ENCODE data around the gene DPH7.

DPH7 gene

GRCh38 chr9:137530331-137530730, 48.4 kb downstream of the DPH7 start:
- Histone ChIP-seq H3K9ac (ENCODE audit: low read depth, low read length, poor library complexity, severe bottlenecking) (no peak overlapping the region), H3K4me1 (ENCODE audit: insufficient read depth, low read length, poor library complexity, severe bottlenecking) (peaks cover 14% of the 10 kb centered on the region), H3F3A (ENCODE audit: low read depth) (peaks cover 4% of the 10 kb centered on the region), H3K36me3 (ENCODE audit: insufficient read depth, low read length) (no peaks in the 10 kb centered on the region), H4K20me1 (ENCODE audit: insufficient read depth, low read length, poor library complexity, severe bottlenecking) (no peaks in the 10 kb centered on the region), H3K4me3 (ENCODE audit: low read length, poor library complexity, severe bottlenecking) (no peak overlapping the region), H2AFZ (ENCODE audit: low read length) (no peak overlapping the region), H3K9me2 (replicated peaks; ENCODE audit: low read depth, low read length) (no peaks in the 10 kb centered on the region), H3K27me3 (ENCODE audit: insufficient read depth, low read length, poor library complexity, severe bottlenecking) (no peaks in the 10 kb centered on the region), H3K4me2 (ENCODE audit: low read depth, low read length, poor library complexity, severe bottlenecking) (no peak overlapping the region), H3K79me2 (ENCODE audit: insufficient read depth, low read length) (no peaks in the 10 kb centered on the region), H3K9me3 (ENCODE audit: insufficient read depth, low read depth, low read length) (no peaks in the 10 kb centered on the region)
- TF ChIP-seq EZH2phosphoT487 (IDR thresholded peaks at IDR 0.05; ENCODE audit: borderline replicate concordance): no peak
- TF ChIP-seq, protein P1, sequence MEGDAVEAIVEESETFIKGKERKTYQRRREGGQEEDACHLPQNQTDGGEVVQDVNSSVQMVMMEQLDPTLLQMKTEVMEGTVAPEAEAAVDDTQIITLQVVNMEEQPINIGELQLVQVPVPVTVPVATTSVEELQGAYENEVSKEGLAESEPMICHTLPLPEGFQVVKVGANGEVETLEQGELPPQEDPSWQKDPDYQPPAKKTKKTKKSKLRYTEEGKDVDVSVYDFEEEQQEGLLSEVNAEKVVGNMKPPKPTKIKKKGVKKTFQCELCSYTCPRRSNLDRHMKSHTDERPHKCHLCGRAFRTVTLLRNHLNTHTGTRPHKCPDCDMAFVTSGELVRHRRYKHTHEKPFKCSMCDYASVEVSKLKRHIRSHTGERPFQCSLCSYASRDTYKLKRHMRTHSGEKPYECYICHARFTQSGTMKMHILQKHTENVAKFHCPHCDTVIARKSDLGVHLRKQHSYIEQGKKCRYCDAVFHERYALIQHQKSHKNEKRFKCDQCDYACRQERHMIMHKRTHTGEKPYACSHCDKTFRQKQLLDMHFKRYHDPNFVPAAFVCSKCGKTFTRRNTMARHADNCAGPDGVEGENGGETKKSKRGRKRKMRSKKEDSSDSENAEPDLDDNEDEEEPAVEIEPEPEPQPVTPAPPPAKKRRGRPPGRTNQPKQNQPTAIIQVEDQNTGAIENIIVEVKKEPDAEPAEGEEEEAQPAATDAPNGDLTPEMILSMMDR (conservative IDR thresholded peaks at IDR 0.05; ENCODE audit: low read length): no peak

GRCh38 chr9:137524981-137525317, 53.8 kb downstream of the DPH7 start:
- H3K36me3 ChIP-seq (ENCODE audit: insufficient read depth, low read length): no peaks in the 10 kb centered on the region
- H3K9me3 ChIP-seq (ENCODE audit: insufficient read depth, low read depth, low read length): no peaks in the 10 kb centered on the region
- no peak overlapping the region for H3K4me2 ChIP-seq (ENCODE audit: low read depth, low read length, poor library complexity, severe bottlenecking)
- H3F3A ChIP-seq (ENCODE audit: low read depth): no peaks in the 10 kb centered on the region
- no peaks in the 10 kb centered on the region for H3K9me2 ChIP-seq (replicated peaks; ENCODE audit: low read depth, low read length)
- no peaks in the 10 kb centered on the region for H4K20me1 ChIP-seq (ENCODE audit: insufficient read depth, low read length, poor library complexity, severe bottlenecking)
- TF ChIP-seq, protein P1 (conservative IDR thresholded peaks at IDR 0.05; ENCODE audit: low read length): no peak
- no peak for TF ChIP-seq EZH2phosphoT487 (IDR thresholded peaks at IDR 0.05; ENCODE audit: borderline replicate concordance)
- H3K4me3 ChIP-seq (ENCODE audit: low read length, poor library complexity, severe bottlenecking): no peak overlapping the region
- no peak overlapping the region for H2AFZ ChIP-seq (ENCODE audit: low read length)
- H3K79me2 ChIP-seq (ENCODE audit: insufficient read depth, low read length): no peaks in the 10 kb centered on the region
- no peak overlapping the region for H3K9ac ChIP-seq (ENCODE audit: low read depth, low read length, poor library complexity, severe bottlenecking)
- no peaks in the 10 kb centered on the region for H3K4me1 ChIP-seq (ENCODE audit: insufficient read depth, low read length, poor library complexity, severe bottlenecking)
- no peaks in the 10 kb centered on the region for H3K27me3 ChIP-seq (ENCODE audit: insufficient read depth, low read length, poor library complexity, severe bottlenecking)

- Histone ChIP-seq H3K9ac (ENCODE audit: low read depth, low read length, poor library complexity, severe bottlenecking) (no peak overlapping the region), H2AFZ (ENCODE audit: low read length) (no peak overlapping the region), H3K4me3 (ENCODE audit: low read length, poor library complexity, severe bottlenecking) (no peak overlapping the region), H3K79me2 (ENCODE audit: insufficient read depth, low read length) (no peaks in the 10 kb centered on the region), H3K9me2 (replicated peaks; ENCODE audit: low read depth, low read length) (no peaks in the 10 kb centered on the region), H3F3A (ENCODE audit: low read depth) (no peaks in the 10 kb centered on the region), H4K20me1 (ENCODE audit: insufficient read depth, low read length, poor library complexity, severe bottlenecking) (no peaks in the 10 kb centered on the region), H3K27me3 (ENCODE audit: insufficient read depth, low read length, poor library complexity, severe bottlenecking) (no peaks in the 10 kb centered on the region), H3K36me3 (ENCODE audit: insufficient read depth, low read length) (no peaks in the 10 kb centered on the region), H3K9me3 (ENCODE audit: insufficient read depth, low read depth, low read length) (no peaks in the 10 kb centered on the region), H3K4me1 (ENCODE audit: insufficient read depth, low read length, poor library complexity, severe bottlenecking) (no peaks in the 10 kb centered on the region), H3K4me2 (ENCODE audit: low read depth, low read length, poor library complexity, severe bottlenecking) (no peak overlapping the region)
- TF ChIP-seq EZH2phosphoT487 (IDR thresholded peaks at IDR 0.05; ENCODE audit: borderline replicate concordance): no peak
- TF ChIP-seq, protein P1 (conservative IDR thresholded peaks at IDR 0.05; ENCODE audit: low read length): no peak
Measured at GRCh38 chr9:137524161-137524980, 54.4 kb downstream of the DPH7 start.
